Hematopoietic multipotent progenitor cell (in vitro differentiated cells): Measurements from ENCODE around the gene RASL12. TPM values are rescaled to one million over a fixed set of nuclear protein-coding genes. Genes with fewer than 3 reads are reported as not detected.
A peak's percentile ranks its signal among the peaks of the same experiment; 100 is the strongest.

Experiments used
- DNase-seq, 3 donors: peaks; one replicate each; pipeline ENCODE4 v3.0.0-alpha.2; 2011 to 2015; ENCODE audit warnings: low read depth in 2 of 3, low spot score in 2 of 3
- total RNA-seq: library from RNA; depleted of rRNA; stranded (reverse); fragments of >200 nt; gene quantifications from one replicate; pipeline ENCODE4 v1.2.3, GENCODE V29; 2012

RASL12 gene
- total RNA-seq, 1 donor = not detected

- DNase-seq = no peak
Measured at GRCh38 chr15:65092911-65093792, 25.4 kb upstream of the RASL12 start.

- DNase-seq = no peak
Measured at GRCh38 chr15:65091946-65092770, 24.4 kb upstream of the RASL12 start.

- no peak for DNase-seq
Measured at GRCh38 chr15:65089206-65089824, 21.5 kb upstream of the RASL12 start.

DNA sequence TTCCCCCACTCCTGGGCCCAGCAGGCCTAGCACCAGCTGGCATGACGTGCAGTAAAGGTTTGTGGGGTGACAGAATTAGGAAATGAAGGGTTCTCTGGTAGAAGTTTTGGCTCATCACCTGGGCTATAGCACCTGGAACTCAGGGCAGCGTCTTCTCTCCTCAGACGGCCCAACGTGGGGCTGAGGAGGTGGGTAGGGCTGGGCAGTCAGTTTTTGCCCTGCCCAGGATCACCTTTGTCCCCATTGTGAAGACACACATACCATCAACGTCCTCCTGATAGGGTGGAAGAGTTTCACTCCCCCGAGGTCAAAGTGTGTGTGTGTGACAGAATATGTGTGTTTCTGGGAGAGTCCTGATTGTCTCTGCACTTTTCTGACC, 20.8 kb upstream of the RASL12 start:
- DNase-seq = no peak

DNA sequence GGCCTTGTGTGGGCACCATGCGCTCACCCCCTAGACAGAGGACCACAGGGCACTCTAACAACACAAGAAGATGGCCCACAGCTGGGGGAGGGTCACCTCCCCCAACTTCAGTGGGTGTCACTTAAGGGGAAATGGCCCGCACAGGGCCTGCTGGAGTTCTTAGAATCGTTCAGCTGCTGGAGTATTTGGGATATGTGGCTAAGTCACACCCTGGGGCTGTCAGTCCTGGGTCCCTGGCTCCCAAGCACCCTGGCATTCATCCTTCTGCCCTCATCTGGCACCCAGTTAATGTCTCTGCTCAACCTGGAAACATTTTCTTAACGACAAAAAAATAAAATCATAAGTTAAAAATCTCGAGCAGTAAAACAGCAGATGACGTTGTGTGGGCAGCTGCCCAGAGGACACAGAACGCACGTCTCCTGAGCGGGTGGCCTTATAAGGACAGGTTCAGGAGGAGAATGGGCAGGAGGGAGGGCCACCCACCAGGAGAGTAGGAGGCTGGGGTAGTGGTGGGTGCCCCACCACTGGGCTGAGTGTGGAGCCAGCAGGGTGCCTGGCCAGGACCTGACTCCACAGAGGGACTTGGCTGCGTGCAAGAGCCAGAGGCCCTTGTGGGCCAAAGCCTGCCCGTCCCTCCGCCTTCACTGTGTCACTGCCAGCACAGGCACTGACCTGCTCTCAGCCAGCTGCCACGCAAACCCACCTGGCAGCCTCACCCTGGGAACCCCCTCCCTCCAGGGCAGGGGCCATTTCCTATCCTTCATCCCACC, 20.3 kb upstream of the RASL12 start:
- no peak for DNase-seq

GRCh38 chr15:65087411-65087810, 19.6 kb upstream of the RASL12 start:
- no peak for DNase-seq

- no peak for DNase-seq
Measured at GRCh38 chr15:65086680-65087111, 18.9 kb upstream of the RASL12 start.

- DNase-seq = peak in 1 of 3 donors; percentile 54
Measured at GRCh38 chr15:65085990-65086679, 18.3 kb upstream of the RASL12 start.

DNA sequence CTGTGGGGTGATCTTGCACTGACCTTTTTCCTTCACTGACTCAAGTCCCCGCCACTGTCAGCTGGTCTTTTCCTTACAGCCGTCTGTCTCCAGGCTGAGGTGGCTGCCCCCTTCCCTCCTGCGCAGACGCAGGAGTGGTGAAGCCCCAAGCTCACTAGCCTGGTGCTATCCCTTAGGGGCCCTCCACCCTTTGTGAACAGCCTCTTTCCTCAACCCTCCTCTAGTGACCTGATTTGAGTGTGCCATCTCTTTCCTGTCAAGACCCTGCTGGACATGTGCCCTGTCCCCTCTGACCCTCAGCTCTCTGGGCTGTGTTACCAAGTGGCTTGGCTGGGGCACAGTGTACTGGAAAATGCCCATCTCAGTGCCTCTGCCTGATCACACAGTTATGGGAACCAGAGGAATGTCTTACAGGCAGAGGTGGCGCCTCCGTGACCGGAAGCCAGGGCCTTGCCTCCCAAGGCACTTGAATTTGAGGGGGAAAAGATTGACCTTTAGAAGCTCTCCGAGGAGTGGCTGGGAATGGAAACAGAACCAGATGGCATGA, 17.5 kb upstream of the RASL12 start:
- no peak for DNase-seq

- DNase-seq = no peak
Measured at GRCh38 chr15:65084500-65085206, 16.9 kb upstream of the RASL12 start.

DNA sequence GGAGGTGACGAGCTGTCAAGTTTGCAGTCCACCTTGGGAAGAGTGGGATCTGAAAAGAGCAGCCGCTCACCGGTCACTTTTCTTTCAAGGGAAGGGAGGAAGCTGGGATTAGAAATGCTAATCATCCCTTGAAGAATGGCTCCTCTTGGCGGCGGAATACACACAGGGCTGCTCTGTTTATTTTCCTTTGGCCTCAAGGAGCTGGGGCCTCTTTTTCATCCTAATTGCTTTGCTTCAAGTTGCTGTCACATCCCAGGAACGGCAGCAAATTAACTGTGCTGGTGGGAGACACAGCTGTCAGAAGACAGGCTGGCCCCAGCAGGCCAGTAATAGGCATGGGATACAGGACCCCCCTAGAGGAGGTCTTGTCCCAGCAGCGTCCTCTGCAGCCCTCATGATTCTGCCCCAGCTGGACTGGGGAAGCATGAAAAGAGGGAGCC, 15.5 kb upstream of the RASL12 start:
- DNase-seq = no peak

- DNase-seq = peak in 1 of 3 donors; percentile 25
Measured at GRCh38 chr15:65082303-65082953, 14.6 kb upstream of the RASL12 start.

DNA sequence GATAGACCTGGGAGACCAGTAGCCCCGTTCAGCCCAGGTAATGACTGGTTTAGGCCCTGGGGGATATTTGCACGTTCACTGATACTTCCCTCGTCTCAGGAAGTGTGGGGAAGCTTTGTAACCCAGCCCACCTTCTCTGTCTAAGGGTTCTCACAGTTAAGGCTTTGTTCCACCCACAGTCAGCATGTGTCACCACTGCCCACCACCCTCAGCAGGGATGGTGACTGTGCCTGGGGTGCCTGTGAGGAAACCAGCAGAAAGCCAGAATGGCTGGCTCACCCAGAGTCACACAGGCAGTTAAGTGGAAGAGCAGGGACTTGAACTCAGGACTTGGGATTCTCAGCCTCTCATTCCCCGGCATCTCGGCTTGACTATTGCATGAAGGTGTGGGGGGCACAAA, 14.0 kb upstream of the RASL12 start:
- no peak for DNase-seq

- no peak for DNase-seq
Measured at GRCh38 chr15:65081270-65081669, 13.5 kb upstream of the RASL12 start.

DNA sequence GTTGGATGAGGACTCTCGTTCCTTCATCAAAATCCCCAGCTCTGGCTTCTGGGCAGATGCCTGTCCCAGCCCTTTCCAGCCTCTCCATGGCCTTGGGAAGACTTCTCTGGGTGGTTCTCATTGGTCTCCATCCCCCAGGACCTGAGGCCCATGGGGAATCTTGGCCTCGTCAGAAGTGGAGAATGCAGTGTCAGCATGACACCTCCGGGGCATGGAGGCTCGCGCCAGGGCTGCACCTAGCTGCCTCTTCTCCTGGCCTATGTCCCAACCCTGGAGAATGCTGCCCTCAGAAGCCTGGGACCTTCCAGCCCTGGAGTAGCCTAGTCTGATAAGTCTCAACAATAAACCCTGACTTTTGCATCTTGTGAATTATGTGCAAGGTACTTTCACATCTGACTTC, 11.8 kb upstream of the RASL12 start:
- no peak for DNase-seq

DNA sequence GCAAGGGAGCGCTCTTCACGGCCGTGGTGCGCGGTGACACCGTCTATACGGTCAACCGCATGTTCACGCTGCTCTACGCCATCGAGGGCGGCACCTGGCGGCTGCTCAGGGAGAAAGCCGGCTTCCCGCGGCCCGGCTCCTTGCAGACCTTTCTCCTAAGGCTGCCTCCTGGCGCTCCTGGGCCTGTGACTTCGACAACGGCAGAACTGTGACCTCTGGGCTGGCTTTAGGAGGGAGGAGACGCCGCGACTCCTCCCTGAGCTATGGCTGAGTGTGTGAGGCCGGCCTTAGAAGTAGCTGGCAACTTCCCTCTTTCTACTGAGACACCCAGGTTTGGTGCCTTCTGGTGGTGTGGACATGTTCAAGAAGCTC, 10.2 kb upstream of the RASL12 start:
- peak in 2 of 3 donors; percentile 71 to 78 for DNase-seq

DNA sequence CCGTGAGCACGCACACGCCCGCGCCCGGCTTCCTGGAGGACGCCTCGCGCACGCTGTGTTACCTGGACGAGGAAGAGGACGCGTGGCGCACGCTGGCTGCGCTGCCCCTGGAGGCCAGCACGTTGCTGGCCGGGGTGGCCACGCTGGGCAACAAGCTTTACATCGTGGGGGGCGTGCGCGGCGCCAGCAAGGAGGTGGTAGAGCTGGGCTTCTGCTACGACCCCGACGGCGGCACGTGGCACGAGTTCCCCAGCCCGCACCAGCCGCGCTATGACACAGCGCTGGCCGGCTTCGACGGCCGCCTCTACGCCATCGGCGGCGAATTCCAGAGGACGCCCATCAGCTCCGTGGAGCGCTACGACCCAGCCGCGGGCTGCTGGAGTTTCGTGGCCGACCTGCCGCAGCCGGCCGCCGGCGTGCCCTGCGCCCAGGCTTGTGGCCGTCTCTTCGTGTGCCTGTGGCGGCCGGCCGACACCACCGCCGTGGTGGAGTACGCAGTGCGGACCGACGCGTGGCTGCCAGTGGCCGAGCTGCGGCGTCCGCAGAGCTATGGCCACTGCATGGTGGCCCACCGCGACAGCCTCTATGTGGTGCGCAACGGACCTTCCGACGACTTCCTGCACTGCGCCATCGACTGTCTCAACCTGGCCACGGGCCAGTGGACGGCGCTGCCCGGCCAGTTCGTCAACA, 9.6 kb upstream of the RASL12 start:
- no peak for DNase-seq
